Measurements from ENCODE around the gene IL2RA. TPM values are rescaled to one million over a fixed set of nuclear protein-coding genes. Genes with fewer than 3 reads are reported as not detected.
A peak's percentile ranks its signal among the peaks of the same experiment; 100 is the strongest.

Gene IL2RA
- total and polyA plus RNA-seq, 9 of the 15 experiments (the other 6 are each of a cell fraction or from before 2014, with no cell fraction given) = 0.95 TPM; not detected in 8

GRCh38 chr10:6006546-6006945, 55.6 kb downstream of the IL2RA start:
- H3K9me1 ChIP-seq (ENCODE audit: control insufficient read depth, insufficient read depth, low read length) = no peaks in the 10 kb centered on the region
- no peak overlapping the region for H3K27ac ChIP-seq (ENCODE audit: extremely low read depth, low read depth, low read length)
- TF ChIP-seq ZNF274 (IDR thresholded peaks at IDR 0.05; ENCODE audit: borderline replicate concordance, low read depth, low read length) (no peak), MEIS2 (IDR thresholded peaks at IDR 0.05; ENCODE audit: partially characterized antibody) (peak; percentile 2)
- H3K36me3 ChIP-seq (ENCODE audit: control insufficient read depth, insufficient read depth, low read length) = no peaks in the 10 kb centered on the region
- H3K4me3 ChIP-seq = no peak overlapping the region
- DNase-seq (ENCODE audit: extremely low read depth in 1 of 4, low spot score in 3 of 4) (no peak), FAIRE-seq (no peak), ATAC-seq (no peak)
- no peaks in the 10 kb centered on the region for H4K20me1 ChIP-seq (replicated peaks; ENCODE audit: control insufficient read depth, insufficient read depth, low read length)
- H3K9me3 ChIP-seq (replicated peaks; ENCODE audit: control insufficient read depth, insufficient read depth, low read depth, low read length) = no peaks in the 10 kb centered on the region
- CTCF ChIA-PET (ENCODE audit: low intra/inter-chr PET ratio) = no interaction called here
- 2% methylated on average over 3 of the region's 3 CpGs for WGBS (ENCODE audit: insufficient coverage, low coverage, missing lambda C conversion rate)
- no TSS peak for BruUV-seq (replicated peaks)
- H3K79me2 ChIP-seq (ENCODE audit: control insufficient read depth, insufficient read depth, low read length) = no peaks in the 10 kb centered on the region
- H2AFZ ChIP-seq (ENCODE audit: low read depth, low read length) = no peak overlapping the region
- in situ Hi-C loops (cut with MboI) (no loop called here), intact Hi-C loops (cut with micrococcal nuclease) (no loop called here)
- H3K27me3 ChIP-seq (ENCODE audit: control insufficient read depth in 2 of 2, insufficient read depth in 2 of 2, low read length in 2 of 2) = peaks cover 5% of the 10 kb centered on the region in 2 experiments; a peak in 2 of 5 replicates
- no peak overlapping the region for H3K9ac ChIP-seq (ENCODE audit: insufficient read depth in 1 of 2, low read depth in 2 of 2, low read length in 2 of 2)
- H3K4me2 ChIP-seq (ENCODE audit: insufficient read depth, low read length) = no peak overlapping the region
- POLR2A ChIA-PET = interaction anchor here (1.5 kb wide), 1 partner anchor 12 kb away, joined by 3 read pairs; no protein-coding TSS in a partner anchor
- no peaks in the 10 kb centered on the region; a peak in 2 of 5 replicates for H3K4me1 ChIP-seq (replicated peaks in 1 of 2; ENCODE audit: control insufficient read depth in 2 of 2, insufficient read depth in 2 of 2, low read length in 2 of 2)

DNA sequence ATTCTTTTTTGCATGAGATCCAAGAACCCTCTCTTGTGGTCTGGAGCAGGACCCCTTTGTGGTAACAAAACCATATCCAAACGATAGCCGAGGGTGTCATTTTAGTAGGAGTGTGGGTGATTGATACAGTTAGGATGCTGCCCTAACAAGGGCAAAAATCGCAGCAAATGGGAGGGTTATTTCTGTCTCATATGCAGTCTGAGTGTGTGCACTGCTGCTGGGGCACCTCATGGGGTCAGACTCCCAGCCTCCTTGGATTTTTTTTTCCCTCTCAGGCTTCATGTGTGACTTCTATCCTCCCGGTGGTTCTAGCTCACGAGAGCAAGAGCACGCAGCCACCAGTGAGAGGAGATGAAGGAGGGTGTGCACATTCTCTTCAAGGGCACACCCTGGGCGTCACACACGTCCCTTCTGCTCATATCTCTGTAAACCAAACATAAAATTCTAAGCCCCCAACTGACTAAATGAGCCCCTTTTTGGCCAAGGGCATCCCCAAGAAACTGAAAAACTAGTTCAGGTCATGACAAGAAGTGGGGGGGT, 56.2 kb downstream of the IL2RA start:
- H2AFZ ChIP-seq (ENCODE audit: low read depth, low read length) = peak overlapping the region; percentile 7; the same call in 1 of the 2 replicates
- H3K27ac ChIP-seq (ENCODE audit: extremely low read depth, low read depth, low read length) = no peak overlapping the region
- intact Hi-C loops (cut with micrococcal nuclease) = no loop called here
- H4K20me1 ChIP-seq (replicated peaks; ENCODE audit: control insufficient read depth, insufficient read depth, low read length) = no peaks in the 10 kb centered on the region
- POLR2A ChIA-PET = interaction anchor here (1.5 kb wide), 1 partner anchor 11 kb away, joined by 3 read pairs; no protein-coding TSS in a partner anchor
- CTCF ChIA-PET (ENCODE audit: low intra/inter-chr PET ratio) = no interaction called here
- H3K4me1 ChIP-seq (replicated peaks in 1 of 2; ENCODE audit: control insufficient read depth in 2 of 2, insufficient read depth in 2 of 2, low read length in 2 of 2) = no peaks in the 10 kb centered on the region; a peak in 2 of 5 replicates
- BruUV-seq (replicated peaks) = no TSS peak
- 3% methylated on average over 8 of the region's 8 CpGs for WGBS (ENCODE audit: insufficient coverage, low coverage, missing lambda C conversion rate)
- no peaks in the 10 kb centered on the region for H3K9me3 ChIP-seq (replicated peaks; ENCODE audit: control insufficient read depth, insufficient read depth, low read depth, low read length)
- no peaks in the 10 kb centered on the region for H3K9me1 ChIP-seq (ENCODE audit: control insufficient read depth, insufficient read depth, low read length)
- TF ChIP-seq, protein P1, sequence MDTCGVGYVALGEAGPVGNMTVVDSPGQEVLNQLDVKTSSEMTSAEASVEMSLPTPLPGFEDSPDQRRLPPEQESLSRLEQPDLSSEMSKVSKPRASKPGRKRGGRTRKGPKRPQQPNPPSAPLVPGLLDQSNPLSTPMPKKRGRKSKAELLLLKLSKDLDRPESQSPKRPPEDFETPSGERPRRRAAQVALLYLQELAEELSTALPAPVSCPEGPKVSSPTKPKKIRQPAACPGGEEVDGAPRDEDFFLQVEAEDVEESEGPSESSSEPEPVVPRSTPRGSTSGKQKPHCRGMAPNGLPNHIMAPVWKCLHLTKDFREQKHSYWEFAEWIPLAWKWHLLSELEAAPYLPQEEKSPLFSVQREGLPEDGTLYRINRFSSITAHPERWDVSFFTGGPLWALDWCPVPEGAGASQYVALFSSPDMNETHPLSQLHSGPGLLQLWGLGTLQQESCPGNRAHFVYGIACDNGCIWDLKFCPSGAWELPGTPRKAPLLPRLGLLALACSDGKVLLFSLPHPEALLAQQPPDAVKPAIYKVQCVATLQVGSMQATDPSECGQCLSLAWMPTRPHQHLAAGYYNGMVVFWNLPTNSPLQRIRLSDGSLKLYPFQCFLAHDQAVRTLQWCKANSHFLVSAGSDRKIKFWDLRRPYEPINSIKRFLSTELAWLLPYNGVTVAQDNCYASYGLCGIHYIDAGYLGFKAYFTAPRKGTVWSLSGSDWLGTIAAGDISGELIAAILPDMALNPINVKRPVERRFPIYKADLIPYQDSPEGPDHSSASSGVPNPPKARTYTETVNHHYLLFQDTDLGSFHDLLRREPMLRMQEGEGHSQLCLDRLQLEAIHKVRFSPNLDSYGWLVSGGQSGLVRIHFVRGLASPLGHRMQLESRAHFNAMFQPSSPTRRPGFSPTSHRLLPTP (IDR thresholded peaks at IDR 0.05; ENCODE audit: borderline replicate concordance, extremely low read depth, insufficient read length) = no peak
- TF ChIP-seq CTCF (IDR thresholded peaks at IDR 0.05 in 2 of 3, conservative IDR thresholded peaks at IDR 0.05 in 1 of 3; ENCODE audit: insufficient read depth in 2 of 3, low read depth in 1 of 3, low read length in 3 of 3) = 0 out of 6 replicates have a peak, but pooled peaks of 1 of the 3 experiments have one; percentile 15
- TF ChIP-seq ZNF384 (IDR thresholded peaks at IDR 0.05; ENCODE audit: low read depth, low read length) = peak; percentile 33; the same call in 1 of the 2 replicates
- peaks cover 5% of the 10 kb centered on the region in 2 experiments; a peak in 2 of 5 replicates for H3K27me3 ChIP-seq (ENCODE audit: control insufficient read depth in 2 of 2, insufficient read depth in 2 of 2, low read length in 2 of 2)
- no peak overlapping the region for H3K4me2 ChIP-seq (ENCODE audit: insufficient read depth, low read length)
- in situ Hi-C loops (cut with MboI) = no loop called here
- H3K9ac ChIP-seq (ENCODE audit: insufficient read depth in 1 of 2, low read depth in 2 of 2, low read length in 2 of 2) = no peak overlapping the region; a peak in 1 of 4 replicates
- FAIRE-seq (no peak), ATAC-seq (peak; percentile 62; the same call in 2 of the 3 replicates), DNase-seq (ENCODE audit: extremely low read depth in 1 of 4, low spot score in 3 of 4) (no peak)
- no peaks in the 10 kb centered on the region for H3K36me3 ChIP-seq (ENCODE audit: control insufficient read depth, insufficient read depth, low read length)
- H3K79me2 ChIP-seq (ENCODE audit: control insufficient read depth, insufficient read depth, low read length) = no peaks in the 10 kb centered on the region
- no peak overlapping the region for H3K4me3 ChIP-seq
